ENCODE data around the gene TTF1.

The TTF1 gene

GRCh38 chr9:132390966-132391365 is 15.7 kb downstream of the TTF1 start:
- 87% methylated on average over 2 of the region's 7 CpGs for WGBS
- Histone ChIP-seq H2AK5ac (ENCODE audit: low read length, severe bottlenecking) (no peak overlapping the region), H3K4me3 (ENCODE audit: insufficient read depth in 1 of 2, low read depth in 1 of 2, low read length in 2 of 2) (no peak overlapping the region)

GRCh38 chr9:132387133-132387532 is 19.5 kb downstream of the TTF1 start:
- no peak overlapping the region for H3K27ac ChIP-seq (ENCODE audit: low read length, poor library complexity, severe bottlenecking)
- no peak for DNase-seq

More at GRCh38 chr9:132390966-132391365, 15.7 kb downstream of the TTF1 start:
- Histone ChIP-seq H3K4me1 (ENCODE audit: control insufficient read depth, insufficient read depth, low read depth, low read length) (no peaks in the 10 kb centered on the region), H3K23ac (ENCODE audit: low read length in 2 of 2) (no peak overlapping the region), H3K4ac (ENCODE audit: low read depth in 1 of 2, low read length in 2 of 2) (no peak overlapping the region), H2BK120ac (ENCODE audit: low read depth, low read length) (no peak overlapping the region), H2BK5ac (ENCODE audit: low read depth, low read length, poor library complexity, severe bottlenecking) (no peak overlapping the region), H4K91ac (ENCODE audit: low read length) (no peak overlapping the region), H3K14ac (ENCODE audit: low read length in 2 of 2) (no peak overlapping the region), H2BK12ac (ENCODE audit: low read length in 2 of 2) (no peak overlapping the region), H4K8ac (ENCODE audit: low read length) (no peak overlapping the region), H3K36me3 (ENCODE audit: control insufficient read depth in 1 of 2, insufficient read depth in 2 of 2, low read depth in 1 of 2, low read length in 2 of 2) (peaks cover 64 to 87% of the 10 kb centered on the region in 2 experiments), H2AFZ (ENCODE audit: low read depth, low read length) (no peak overlapping the region), H3K79me1 (replicated peaks; ENCODE audit: low read length, poor library complexity, severe bottlenecking) (peaks cover 9% of the 10 kb centered on the region), H3K9ac (ENCODE audit: low read length) (no peak overlapping the region), H3K9me3 (ENCODE audit: control insufficient read depth, low read length) (no peaks in the 10 kb centered on the region), H3K27ac (ENCODE audit: low read length, poor library complexity, severe bottlenecking) (no peak overlapping the region), H3K18ac (ENCODE audit: low read depth in 1 of 2, low read length in 2 of 2) (no peak overlapping the region), H3K27me3 (ENCODE audit: control insufficient read depth in 1 of 2, insufficient read depth in 1 of 2, low read length in 2 of 2) (no peaks in the 10 kb centered on the region), H3K4me2 (ENCODE audit: low read length, poor library complexity, severe bottlenecking) (no peak overlapping the region), H2BK15ac (ENCODE audit: low read depth, poor library complexity, severe bottlenecking) (no peak overlapping the region)
- DNase-seq: no peak

GRCh38 chr9:132384376-132384775 is 22.3 kb downstream of the TTF1 start:
- Histone ChIP-seq H3K4me3 (ENCODE audit: insufficient read depth in 1 of 2, low read depth in 1 of 2, low read length in 2 of 2) (no peak overlapping the region), H2BK120ac (ENCODE audit: low read depth, low read length) (no peak overlapping the region), H4K8ac (ENCODE audit: low read length) (no peak overlapping the region), H2BK12ac (ENCODE audit: low read length in 2 of 2) (no peak overlapping the region), H3K4ac (ENCODE audit: low read depth in 1 of 2, low read length in 2 of 2) (no peak overlapping the region), H3K27ac (ENCODE audit: low read length, poor library complexity, severe bottlenecking) (no peak overlapping the region), H2AFZ (ENCODE audit: low read depth, low read length) (no peak overlapping the region), H3K9me3 (ENCODE audit: control insufficient read depth, low read length) (no peaks in the 10 kb centered on the region), H2AK5ac (ENCODE audit: low read length, severe bottlenecking) (no peak overlapping the region), H3K4me2 (ENCODE audit: low read length, poor library complexity, severe bottlenecking) (no peak overlapping the region), H3K4me1 (ENCODE audit: control insufficient read depth, insufficient read depth, low read depth, low read length) (no peaks in the 10 kb centered on the region), H4K91ac (ENCODE audit: low read length) (no peak overlapping the region), H3K14ac (ENCODE audit: low read length in 2 of 2) (no peak overlapping the region), H3K23ac (ENCODE audit: low read length in 2 of 2) (no peak overlapping the region), H3K27me3 (ENCODE audit: control insufficient read depth in 1 of 2, insufficient read depth in 1 of 2, low read length in 2 of 2) (no peaks in the 10 kb centered on the region), H3K36me3 (ENCODE audit: control insufficient read depth in 1 of 2, insufficient read depth in 2 of 2, low read depth in 1 of 2, low read length in 2 of 2) (peaks cover 38 to 80% of the 10 kb centered on the region in 2 experiments), H3K9ac (ENCODE audit: low read length) (no peak overlapping the region), H2BK15ac (ENCODE audit: low read depth, poor library complexity, severe bottlenecking) (no peak overlapping the region), H3K79me1 (replicated peaks; ENCODE audit: low read length, poor library complexity, severe bottlenecking) (peaks cover 23% of the 10 kb centered on the region), H3K18ac (ENCODE audit: low read depth in 1 of 2, low read length in 2 of 2) (no peak overlapping the region), H2BK5ac (ENCODE audit: low read depth, low read length, poor library complexity, severe bottlenecking) (no peak overlapping the region)
- DNase-seq: no peak
- 96% methylated on average over 7 of the region's 8 CpGs for WGBS

More at GRCh38 chr9:132387133-132387532, 19.5 kb downstream of the TTF1 start:
- H3K9ac ChIP-seq (ENCODE audit: low read length): no peak overlapping the region
- no peak overlapping the region for H3K18ac ChIP-seq (ENCODE audit: low read depth in 1 of 2, low read length in 2 of 2)
- peaks cover 15% of the 10 kb centered on the region for H3K79me1 ChIP-seq (replicated peaks; ENCODE audit: low read length, poor library complexity, severe bottlenecking)
- 98% methylated on average over 7 of the region's 7 CpGs for WGBS
- H2BK5ac ChIP-seq (ENCODE audit: low read depth, low read length, poor library complexity, severe bottlenecking): no peak overlapping the region
- H3K4me3 ChIP-seq (ENCODE audit: insufficient read depth in 1 of 2, low read depth in 1 of 2, low read length in 2 of 2): no peak overlapping the region
- H2AFZ ChIP-seq (ENCODE audit: low read depth, low read length): no peak overlapping the region
- H3K4ac ChIP-seq (ENCODE audit: low read depth in 1 of 2, low read length in 2 of 2): no peak overlapping the region
- H3K4me2 ChIP-seq (ENCODE audit: low read length, poor library complexity, severe bottlenecking): no peak overlapping the region
- no peak overlapping the region for H3K14ac ChIP-seq (ENCODE audit: low read length in 2 of 2)
- no peaks in the 10 kb centered on the region for H3K27me3 ChIP-seq (ENCODE audit: control insufficient read depth in 1 of 2, insufficient read depth in 1 of 2, low read length in 2 of 2)
- no peak overlapping the region for H4K8ac ChIP-seq (ENCODE audit: low read length)
- no peak overlapping the region for H3K23ac ChIP-seq (ENCODE audit: low read length in 2 of 2)
- H2BK120ac ChIP-seq (ENCODE audit: low read depth, low read length): no peak overlapping the region
- H2AK5ac ChIP-seq (ENCODE audit: low read length, severe bottlenecking): no peak overlapping the region
- no peak overlapping the region for H4K91ac ChIP-seq (ENCODE audit: low read length)
- H3K4me1 ChIP-seq (ENCODE audit: control insufficient read depth, insufficient read depth, low read depth, low read length): no peaks in the 10 kb centered on the region
- no peaks in the 10 kb centered on the region for H3K9me3 ChIP-seq (ENCODE audit: control insufficient read depth, low read length)
- no peak overlapping the region for H2BK12ac ChIP-seq (ENCODE audit: low read length in 2 of 2)
- H3K36me3 ChIP-seq (ENCODE audit: control insufficient read depth in 1 of 2, insufficient read depth in 2 of 2, low read depth in 1 of 2, low read length in 2 of 2): peaks cover 48 to 91% of the 10 kb centered on the region in 2 experiments
- no peak overlapping the region for H2BK15ac ChIP-seq (ENCODE audit: low read depth, poor library complexity, severe bottlenecking)

GRCh38 chr9:132383462-132383883 is 23.2 kb downstream of the TTF1 start:
- Histone ChIP-seq H3K14ac (ENCODE audit: low read length in 2 of 2) (no peak overlapping the region), H3K79me1 (replicated peaks; ENCODE audit: low read length, poor library complexity, severe bottlenecking) (peaks cover 23% of the 10 kb centered on the region), H2AK5ac (ENCODE audit: low read length, severe bottlenecking) (no peak overlapping the region), H4K8ac (ENCODE audit: low read length) (no peak overlapping the region), H4K91ac (ENCODE audit: low read length) (no peak overlapping the region), H2AFZ (ENCODE audit: low read depth, low read length) (no peak overlapping the region), H2BK12ac (ENCODE audit: low read length in 2 of 2) (no peak overlapping the region), H3K9ac (ENCODE audit: low read length) (no peak overlapping the region), H3K9me3 (ENCODE audit: control insufficient read depth, low read length) (no peaks in the 10 kb centered on the region), H2BK120ac (ENCODE audit: low read depth, low read length) (no peak overlapping the region), H3K18ac (ENCODE audit: low read depth in 1 of 2, low read length in 2 of 2) (no peak overlapping the region), H3K36me3 (ENCODE audit: control insufficient read depth in 1 of 2, insufficient read depth in 2 of 2, low read depth in 1 of 2, low read length in 2 of 2) (peaks cover 41 to 81% of the 10 kb centered on the region in 2 experiments), H2BK15ac (ENCODE audit: low read depth, poor library complexity, severe bottlenecking) (no peak overlapping the region), H3K27me3 (ENCODE audit: control insufficient read depth in 1 of 2, insufficient read depth in 1 of 2, low read length in 2 of 2) (no peaks in the 10 kb centered on the region), H3K4me3 (ENCODE audit: insufficient read depth in 1 of 2, low read depth in 1 of 2, low read length in 2 of 2) (no peak overlapping the region), H3K4me1 (ENCODE audit: control insufficient read depth, insufficient read depth, low read depth, low read length) (no peaks in the 10 kb centered on the region), H3K23ac (ENCODE audit: low read length in 2 of 2) (no peak overlapping the region), H3K4me2 (ENCODE audit: low read length, poor library complexity, severe bottlenecking) (no peak overlapping the region), H2BK5ac (ENCODE audit: low read depth, low read length, poor library complexity, severe bottlenecking) (no peak overlapping the region), H3K4ac (ENCODE audit: low read depth in 1 of 2, low read length in 2 of 2) (no peak overlapping the region), H3K27ac (ENCODE audit: low read length, poor library complexity, severe bottlenecking) (no peak overlapping the region)
- WGBS: 97% methylated on average over 8 of the region's 10 CpGs
- DNase-seq: no peak

Measured in mesenchymal stem cell (in vitro differentiated cells and primary cell).